GM12865 (cell line): ENCODE data around the gene FBXO24.

Experiments used
- DNase-seq: peaks from one replicate; pipeline ENCODE4 v3.0.0; 2010; ENCODE audit warnings: low read depth
- H3K4me3 ChIP-seq: 2 replicates; pipeline ENCODE4 v1.5.1; 2011; ENCODE audit warnings: mild to moderate bottlenecking, low read depth, low read length, control low read depth
- CTCF ChIP-seq: IDR thresholded peaks from 2 replicates; pipeline ENCODE4 v1.5.1; 2011; ENCODE audit warnings: low read length, control low read depth, low read depth, inconsistent platforms; ENCODE audit not compliant: insufficient read depth; ENCODE audit errors: missing control alignments

Gene FBXO24

GRCh38 chr7:100566018-100566531, 20.1 kb upstream of the FBXO24 start:
- DNase-seq, result no peak
- TF ChIP-seq CTCF, result no peak

GRCh38 chr7:100567031-100567730, 18.9 kb upstream of the FBXO24 start:
- no peak for DNase-seq
- no peak overlapping the region for H3K4me3 ChIP-seq
- TF ChIP-seq CTCF, result no peak

More at GRCh38 chr7:100566018-100566531, 20.1 kb upstream of the FBXO24 start:
- no peak overlapping the region for H3K4me3 ChIP-seq

GRCh38 chr7:100567751-100568175, 18.4 kb upstream of the FBXO24 start:
- no peak for TF ChIP-seq CTCF
- no peak overlapping the region for H3K4me3 ChIP-seq
- peak; percentile 62 for DNase-seq

GRCh38 chr7:100568176-100568895, 17.8 kb upstream of the FBXO24 start:
- no peak overlapping the region for H3K4me3 ChIP-seq
- TF ChIP-seq CTCF, result no peak
- DNase-seq, result peak; percentile 40

- DNase-seq, result peak; percentile 79
- peak overlapping the region; percentile 47 for H3K4me3 ChIP-seq
- TF ChIP-seq CTCF, result peak; percentile 42
Observed at GRCh38 chr7:100568896-100569844, 17.0 kb upstream of the FBXO24 start.
